ENCODE measurements around the gene ARHGEF10L.

- TF ChIP-seq CTCF (IDR thresholded peaks at IDR 0.05; ENCODE audit: low read depth, low read length, poor library complexity, severe bottlenecking) = no peak
- TF ChIP-seq EZH2phosphoT487 (IDR thresholded peaks at IDR 0.05; ENCODE audit: borderline replicate concordance, low read length) = no peak
These were observed 3.1 kb downstream of the ARHGEF10L start for GRCh38 chr1:17542645-17543044.

Measured in DOHH2 (cell line).